ENCODE measurements around the gene LMF1. TPM values are rescaled to one million over a fixed set of nuclear protein-coding genes. Genes with fewer than 3 reads are reported as not detected.

The LMF1 gene
- total and polyA plus RNA-seq, 9 of the 15 experiments (the other 6 are each of a cell fraction or from before 2014, with no cell fraction given) = 0.11 to 1.6 (median 0.55) TPM; not detected in 1

DNA sequence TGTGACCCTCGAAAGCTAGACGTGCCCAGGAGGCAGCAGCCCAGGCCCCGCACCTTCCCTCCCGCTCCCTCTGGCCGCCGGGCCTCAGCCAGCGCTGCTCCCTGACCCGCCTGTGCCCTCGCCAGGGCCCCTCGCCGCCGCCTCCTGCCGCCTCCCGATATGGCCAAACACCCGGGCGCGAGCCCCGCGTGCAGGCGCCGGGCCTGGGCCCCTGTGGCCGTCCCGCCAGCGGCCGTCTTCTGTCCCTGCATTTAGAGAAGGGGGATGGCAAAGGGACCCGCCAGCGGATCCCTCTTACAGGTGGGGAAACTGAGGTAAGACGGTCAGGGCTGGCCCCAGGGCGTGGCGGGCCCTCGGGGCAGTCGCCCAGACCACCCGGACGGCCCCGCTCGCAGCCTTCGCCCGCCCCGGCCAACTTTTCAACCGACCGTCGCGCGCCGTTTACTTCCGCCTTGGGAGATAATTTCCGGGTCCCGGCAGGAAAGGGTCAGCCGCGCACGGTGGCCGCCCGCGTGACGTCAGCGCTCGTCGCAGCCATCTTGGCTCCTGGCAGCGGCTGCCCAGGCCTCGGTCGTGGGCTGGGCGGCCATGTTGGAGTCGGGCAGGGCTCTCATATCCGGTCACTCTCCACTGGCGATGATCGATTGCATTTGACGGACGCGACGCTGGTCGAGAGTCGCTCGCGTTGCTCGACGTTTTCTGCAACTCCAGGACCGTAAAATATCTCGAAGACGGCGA, 163.3 kb downstream of the LMF1 start (continued):
- TF ChIP-seq RERE (CRISPR knock-in tag; IDR thresholded peaks at IDR 0.05; ENCODE audit: borderline replicate concordance) (0 out of 2 replicates have a peak, but pooled peaks have one; percentile 77), CREB3L1 (IDR thresholded peaks at IDR 0.05; ENCODE audit: borderline replicate concordance, low read depth) (peak; percentile 84; the same call in 1 of the 2 replicates), ZZZ3 (IDR thresholded peaks at IDR 0.05) (no peak), FOXP1 (CRISPR knock-in tag; IDR thresholded peaks at IDR 0.05) (no peak), PHF8 (IDR thresholded peaks at IDR 0.05; ENCODE audit: borderline replicate concordance, low read length) (peak; percentile 94; the same call in 1 of the 2 replicates), ZNF133 (CRISPR knock-in tag; IDR thresholded peaks at IDR 0.05) (no peak), SMC3 (conservative IDR thresholded peaks at IDR 0.05; ENCODE audit: insufficient read depth, low read depth, low read length) (no peak), XRCC5 (IDR thresholded peaks at IDR 0.05; ENCODE audit: low read depth, low read length) (peak; percentile 45; the same call in 1 of the 2 replicates), SMARCA5 (IDR thresholded peaks at IDR 0.05) (no peak), USF1 (CRISPR knock-in tag; IDR thresholded peaks at IDR 0.05) (peak; percentile 39; the same call in 1 of the 2 replicates), ZNF184 (CRISPR knock-in tag; IDR thresholded peaks at IDR 0.05) (no peak), KLF16 (IDR thresholded peaks at IDR 0.05) (no peak), CBX8 (IDR thresholded peaks at IDR 0.05; ENCODE audit: borderline replicate concordance, extremely low read depth, low read depth, low read length, poor library complexity, severe bottlenecking) (no peak), NBN (IDR thresholded peaks at IDR 0.05; ENCODE audit: low read depth) (peak; percentile 70; the same call in 1 of the 2 replicates), ZNF696 (CRISPR knock-in tag; conservative IDR thresholded peaks at IDR 0.05) (no peak), GTF2F1 (IDR thresholded peaks at IDR 0.05; ENCODE audit: low read depth, low read length) (no peak), FOXJ2 (tag; IDR thresholded peaks at IDR 0.05) (no peak), DDX20 (tag; IDR thresholded peaks at IDR 0.05; ENCODE audit: low read depth) (no peak), CBFA2T2 (conservative IDR thresholded peaks at IDR 0.05) (no peak)

Measured in K562 (cell line).